ENCODE results near the gene CRY1.
"Not testable (repeated sequence)": the region's sequence is repeated elsewhere in the genome, so short reads cannot be mapped to it uniquely, and the experiment has no call there.

Gene CRY1

DNA sequence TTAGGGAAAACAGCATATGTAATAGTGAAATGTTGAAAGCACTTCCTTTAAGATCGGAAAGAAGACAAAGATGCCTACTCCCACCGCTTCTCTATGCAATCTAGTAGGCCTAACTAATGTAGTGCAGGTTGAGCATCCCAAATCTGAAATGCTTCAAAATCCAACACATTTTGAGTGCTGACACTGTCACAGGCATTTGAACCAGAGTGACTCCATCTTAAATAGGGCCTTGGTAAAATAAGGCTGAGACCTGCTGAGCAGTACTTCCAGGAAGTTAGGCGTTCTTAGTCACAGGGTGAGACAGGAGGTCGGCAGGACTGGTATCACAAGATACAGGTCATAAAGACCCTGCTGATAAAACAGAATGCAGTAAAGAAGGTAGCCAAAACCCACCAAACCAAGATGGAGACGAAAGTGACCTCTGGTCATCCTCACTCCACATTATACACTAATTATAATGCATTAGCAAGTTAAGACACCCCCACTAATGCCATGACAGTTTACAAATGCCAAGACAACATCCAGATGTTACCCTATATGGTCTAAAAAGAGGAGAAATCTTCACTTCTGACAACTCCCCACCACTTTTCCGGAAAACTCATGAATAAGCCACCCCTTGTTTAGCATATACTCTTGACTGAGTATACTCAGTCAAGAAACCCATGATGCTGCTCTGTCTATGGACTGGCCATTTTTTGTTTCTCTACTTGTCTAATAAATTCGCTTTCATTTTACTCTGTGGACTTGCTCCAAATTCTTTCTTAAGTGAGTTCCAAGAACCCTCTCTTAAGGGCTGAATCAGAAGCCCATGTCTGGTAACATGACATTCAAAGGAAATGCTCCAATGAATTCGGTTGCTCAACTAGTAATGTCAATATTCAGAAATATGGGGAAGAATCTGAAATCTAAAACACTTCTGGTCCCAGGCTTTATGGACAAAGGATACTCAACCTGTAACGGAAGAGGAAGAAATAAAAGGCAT is 59.3 kb downstream of the CRY1 start:
- in situ Hi-C loops (cut with HindIII; ENCODE audit: low sequenced_read_pairs): no loop called here
- H3K4me3 ChIP-seq (ENCODE audit: low read depth, low read length): no peak overlapping the region
- TF ChIP-seq, protein P1, sequence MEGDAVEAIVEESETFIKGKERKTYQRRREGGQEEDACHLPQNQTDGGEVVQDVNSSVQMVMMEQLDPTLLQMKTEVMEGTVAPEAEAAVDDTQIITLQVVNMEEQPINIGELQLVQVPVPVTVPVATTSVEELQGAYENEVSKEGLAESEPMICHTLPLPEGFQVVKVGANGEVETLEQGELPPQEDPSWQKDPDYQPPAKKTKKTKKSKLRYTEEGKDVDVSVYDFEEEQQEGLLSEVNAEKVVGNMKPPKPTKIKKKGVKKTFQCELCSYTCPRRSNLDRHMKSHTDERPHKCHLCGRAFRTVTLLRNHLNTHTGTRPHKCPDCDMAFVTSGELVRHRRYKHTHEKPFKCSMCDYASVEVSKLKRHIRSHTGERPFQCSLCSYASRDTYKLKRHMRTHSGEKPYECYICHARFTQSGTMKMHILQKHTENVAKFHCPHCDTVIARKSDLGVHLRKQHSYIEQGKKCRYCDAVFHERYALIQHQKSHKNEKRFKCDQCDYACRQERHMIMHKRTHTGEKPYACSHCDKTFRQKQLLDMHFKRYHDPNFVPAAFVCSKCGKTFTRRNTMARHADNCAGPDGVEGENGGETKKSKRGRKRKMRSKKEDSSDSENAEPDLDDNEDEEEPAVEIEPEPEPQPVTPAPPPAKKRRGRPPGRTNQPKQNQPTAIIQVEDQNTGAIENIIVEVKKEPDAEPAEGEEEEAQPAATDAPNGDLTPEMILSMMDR (IDR thresholded peaks at IDR 0.05; ENCODE audit: low read depth, low read length): no peak
- no peak for DNase-seq (ENCODE audit: low read depth, low spot score)

- TF ChIP-seq, protein P1 (IDR thresholded peaks at IDR 0.05; ENCODE audit: low read depth, low read length): no peak
- in situ Hi-C loops (cut with HindIII; ENCODE audit: low sequenced_read_pairs): no loop called here
- no peak for DNase-seq (ENCODE audit: low read depth, low spot score)
- H3K4me3 ChIP-seq (ENCODE audit: low read depth, low read length): no peak overlapping the region
These were observed 61.1 kb downstream of the CRY1 start for GRCh38 chr12:107032266-107032665.

DNA sequence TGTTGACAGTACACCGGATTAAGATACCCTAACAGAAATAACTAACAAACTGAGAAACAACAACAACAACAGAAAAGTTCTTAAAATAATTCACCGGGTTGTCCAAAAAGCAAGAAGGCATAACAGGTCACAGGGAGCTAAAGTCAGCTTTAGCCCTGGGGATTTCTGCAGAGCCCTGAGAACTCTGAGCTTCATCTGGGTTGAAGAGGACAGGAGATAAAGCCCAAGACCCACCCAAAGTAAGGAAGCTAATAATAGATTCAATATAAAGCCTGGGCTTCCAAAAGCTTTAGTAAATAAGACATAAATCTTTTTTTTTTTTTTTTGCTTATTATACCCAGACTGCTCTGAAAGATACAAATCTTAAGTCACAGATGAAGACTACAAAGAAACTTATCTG is 62.3 kb downstream of the CRY1 start:
- TF ChIP-seq, protein P1 (IDR thresholded peaks at IDR 0.05; ENCODE audit: low read depth, low read length): no peak
- H3K4me3 ChIP-seq (ENCODE audit: low read depth, low read length): no peak overlapping the region
- no peak for DNase-seq (ENCODE audit: low read depth, low spot score)
- in situ Hi-C loops (cut with HindIII; ENCODE audit: low sequenced_read_pairs): no loop called here

- TF ChIP-seq, protein P1 (IDR thresholded peaks at IDR 0.05; ENCODE audit: low read depth, low read length): no peak
- in situ Hi-C loops (cut with HindIII; ENCODE audit: low sequenced_read_pairs): no loop called here
- no peak for DNase-seq (ENCODE audit: low read depth, low spot score)
- H3K4me3 ChIP-seq (ENCODE audit: low read depth, low read length): no peak overlapping the region
These were observed 64.3 kb downstream of the CRY1 start for GRCh38 chr12:107029081-107029480.

DNA sequence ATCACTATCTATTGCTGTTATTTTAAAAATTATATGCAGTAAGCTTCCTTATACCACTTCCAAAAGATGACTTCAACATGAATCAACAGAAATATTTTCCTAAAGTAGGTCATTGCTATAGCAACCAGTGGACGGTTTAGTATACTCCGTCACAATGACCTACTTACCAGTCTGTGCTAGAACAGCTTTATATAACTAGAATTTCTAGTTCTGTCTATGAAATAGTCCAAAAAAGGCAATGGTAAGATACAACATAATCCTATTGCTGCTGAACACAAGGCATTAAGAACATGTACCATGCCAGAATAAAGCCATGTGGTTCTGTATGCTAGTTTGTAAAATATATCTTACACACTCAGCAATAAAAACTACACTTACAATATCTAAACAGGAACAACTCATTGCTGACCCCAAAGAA is 65.7 kb downstream of the CRY1 start:
- H3K4me3 ChIP-seq (ENCODE audit: low read depth, low read length): no peak overlapping the region
- TF ChIP-seq, protein P1 (IDR thresholded peaks at IDR 0.05; ENCODE audit: low read depth, low read length): no peak
- in situ Hi-C loops (cut with HindIII; ENCODE audit: low sequenced_read_pairs): no loop called here
- peak; percentile 97 for DNase-seq (ENCODE audit: low read depth, low spot score)

DNA sequence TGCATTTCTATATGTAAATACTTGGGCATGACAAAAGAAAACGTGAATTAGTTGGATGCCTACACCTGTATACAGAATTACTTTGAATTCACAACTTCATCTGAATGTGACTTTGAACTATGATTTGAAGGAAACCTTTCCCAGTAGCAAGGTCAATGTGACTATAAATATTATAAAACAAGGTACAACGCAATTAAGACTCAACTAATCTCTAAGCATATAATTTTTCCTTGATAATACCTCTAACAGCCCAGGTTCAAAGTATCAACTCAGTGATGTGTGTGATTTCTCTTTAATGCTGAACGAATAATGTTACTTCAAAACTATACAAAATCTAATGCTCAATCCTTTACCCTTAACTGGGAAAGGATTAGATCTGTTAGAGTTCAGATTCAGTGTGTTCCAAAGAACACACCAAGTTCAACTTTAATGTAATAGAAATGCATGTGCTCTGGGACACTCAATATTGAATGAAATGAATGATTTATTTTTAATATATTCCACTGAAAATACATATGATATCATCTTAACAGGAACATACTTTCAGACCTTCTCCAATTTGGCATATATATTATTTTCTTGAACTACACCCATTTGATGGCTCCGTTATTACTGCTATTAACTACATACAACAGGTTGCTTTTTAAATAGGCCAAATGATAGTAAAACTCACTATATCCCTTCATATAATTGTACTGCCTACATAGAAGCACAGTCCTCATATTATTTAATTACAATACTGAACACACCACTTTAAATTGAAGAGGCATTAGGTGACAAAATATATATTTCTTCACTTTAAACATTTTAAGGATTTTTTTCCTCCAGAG is 66.3 kb downstream of the CRY1 start:
- in situ Hi-C loops (cut with HindIII; ENCODE audit: low sequenced_read_pairs): no loop called here
- TF ChIP-seq, protein P1 (IDR thresholded peaks at IDR 0.05; ENCODE audit: low read depth, low read length): no peak
- no peak overlapping the region for H3K4me3 ChIP-seq (ENCODE audit: low read depth, low read length)
- DNase-seq (ENCODE audit: low read depth, low spot score): no peak

DNA sequence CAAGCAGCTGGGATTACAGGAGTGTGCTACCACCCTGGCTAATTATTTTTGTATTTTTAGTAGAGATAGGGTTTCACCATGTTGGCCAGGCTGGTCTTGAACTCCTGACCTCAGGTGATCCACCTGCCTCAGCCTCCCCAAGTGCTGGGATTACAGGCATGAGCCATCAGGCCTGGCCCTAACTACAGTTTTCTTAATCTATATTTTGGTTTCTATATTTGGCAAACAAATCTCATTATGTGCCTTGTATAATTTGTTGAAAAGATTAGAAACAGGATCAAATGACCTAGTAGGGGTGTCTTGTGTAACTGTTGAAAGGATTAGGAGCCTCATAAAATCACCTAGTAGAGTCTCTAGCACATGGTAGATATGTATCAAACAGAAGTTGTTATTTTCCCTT is 67.0 kb downstream of the CRY1 start:
- DNase-seq (ENCODE audit: low read depth, low spot score); H3K4me3 ChIP-seq (ENCODE audit: low read depth, low read length); in situ Hi-C loops (cut with HindIII; ENCODE audit: low sequenced_read_pairs): not testable (repeated sequence)
